ENCODE measurements around the gene MAEA. TPM values are rescaled to one million over a fixed set of nuclear protein-coding genes. Genes with fewer than 3 reads are reported as not detected.

The MAEA gene
- total RNA-seq, 1 experiment from 2014 or later: 81.1 TPM

DNA sequence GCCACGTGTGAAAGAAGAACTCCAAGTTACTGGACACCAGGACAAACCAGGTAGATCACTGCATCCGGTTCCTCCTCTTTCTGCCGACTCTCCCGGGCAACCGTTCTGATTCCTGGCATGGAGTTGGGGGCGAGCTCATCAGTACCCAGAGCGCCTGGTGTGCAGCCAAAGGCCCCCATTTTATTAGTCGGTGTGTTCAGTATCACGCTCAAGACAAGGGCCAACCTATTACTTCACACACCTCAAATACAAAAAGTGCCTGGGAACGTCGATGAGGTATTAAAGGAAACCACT lies 38.0 kb upstream of the MAEA start:
- H3K4me3 Mint-ChIP-seq (ENCODE audit: unreplicated experiment): no peak overlapping the region
- BruUV-seq (replicated peaks): no TSS peak
- peaks cover 11% of the 10 kb centered on the region for H3K4me1 ChIP-seq
- H3K9me3 Mint-ChIP-seq (ENCODE audit: unreplicated experiment): peaks cover 36% of the 10 kb centered on the region
- no peak overlapping the region for H3K27ac Mint-ChIP-seq (ENCODE audit: unreplicated experiment)
- CTCF ChIA-PET: no interaction called here
- no peak for DNase-seq
- no peaks in the 10 kb centered on the region for H3K27me3 ChIP-seq (replicated peaks; ENCODE audit: control insufficient read depth, insufficient read depth, low read length)
- POLR2A ChIA-PET: no interaction called here
- peaks cover 14% of the 10 kb centered on the region; the same call in 1 of the 2 replicates for H3K9me3 ChIP-seq
- no peak for TF ChIP-seq CTCF (IDR thresholded peaks at IDR 0.05; ENCODE audit: insufficient read depth in 1 of 2, low read depth in 1 of 2, low read length in 1 of 2, severe bottlenecking in 1 of 2, unreplicated experiment in 1 of 2)
- H3K4me3 ChIP-seq (ENCODE audit: low read depth, low read length): no peak overlapping the region
- intact Hi-C loops (cut with micrococcal nuclease; ENCODE audit: unreplicated experiment): no loop called here
- no peaks in the 10 kb centered on the region for H3K27me3 Mint-ChIP-seq (ENCODE audit: insufficient read depth, unreplicated experiment)
- peaks cover 4% of the 10 kb centered on the region; the same call in 1 of the 2 replicates for H3K36me3 ChIP-seq (ENCODE audit: control insufficient read depth, insufficient read depth, low read length)
- peaks cover 7% of the 10 kb centered on the region for H3K4me1 Mint-ChIP-seq (ENCODE audit: low read depth, unreplicated experiment)
- H3K36me3 Mint-ChIP-seq (ENCODE audit: insufficient read depth, unreplicated experiment): peaks cover 20% of the 10 kb centered on the region

- peaks cover 20% of the 10 kb centered on the region for H3K36me3 Mint-ChIP-seq (ENCODE audit: insufficient read depth, unreplicated experiment)
- H3K4me3 Mint-ChIP-seq (ENCODE audit: unreplicated experiment): no peak overlapping the region
- no peak overlapping the region for H3K4me3 ChIP-seq (ENCODE audit: low read depth, low read length)
- peaks cover 7% of the 10 kb centered on the region for H3K4me1 Mint-ChIP-seq (ENCODE audit: low read depth, unreplicated experiment)
- ChIA-PET CTCF (no interaction called here), POLR2A (no interaction called here)
- peaks cover 5% of the 10 kb centered on the region; the same call in 1 of the 2 replicates for H3K4me1 ChIP-seq
- peaks cover 17% of the 10 kb centered on the region for H3K9me3 ChIP-seq
- H3K27ac Mint-ChIP-seq (ENCODE audit: unreplicated experiment): no peak overlapping the region
- intact Hi-C loops (cut with micrococcal nuclease; ENCODE audit: unreplicated experiment): no loop called here
- peaks cover 4% of the 10 kb centered on the region; the same call in 1 of the 2 replicates for H3K36me3 ChIP-seq (ENCODE audit: control insufficient read depth, insufficient read depth, low read length)
- TF ChIP-seq CTCF (IDR thresholded peaks at IDR 0.05; ENCODE audit: insufficient read depth in 1 of 2, low read depth in 1 of 2, low read length in 1 of 2, severe bottlenecking in 1 of 2, unreplicated experiment in 1 of 2): no peak
- DNase-seq: no peak
- H3K27me3 ChIP-seq (replicated peaks; ENCODE audit: control insufficient read depth, insufficient read depth, low read length): no peaks in the 10 kb centered on the region
- H3K27me3 Mint-ChIP-seq (ENCODE audit: insufficient read depth, unreplicated experiment): no peaks in the 10 kb centered on the region
- peaks cover 36% of the 10 kb centered on the region for H3K9me3 Mint-ChIP-seq (ENCODE audit: unreplicated experiment)
- BruUV-seq (replicated peaks): no TSS peak
Measured at GRCh38 chr4:1252928-1253492, 36.7 kb upstream of the MAEA start.

- TF ChIP-seq CTCF (IDR thresholded peaks at IDR 0.05; ENCODE audit: insufficient read depth in 1 of 2, low read depth in 1 of 2, low read length in 1 of 2, severe bottlenecking in 1 of 2, unreplicated experiment in 1 of 2): no peak
- H3K4me1 Mint-ChIP-seq (ENCODE audit: low read depth, unreplicated experiment): peaks cover 7% of the 10 kb centered on the region
- no peak for DNase-seq
Measured at GRCh38 chr4:1253831-1254230, 35.9 kb upstream of the MAEA start.

More at GRCh38 chr4:1253831-1254230, 35.9 kb upstream of the MAEA start:
- H3K9me3 Mint-ChIP-seq (ENCODE audit: unreplicated experiment): peaks cover 36% of the 10 kb centered on the region
- ChIA-PET CTCF (no interaction called here), POLR2A (no interaction called here)
- no peak overlapping the region for H3K4me3 ChIP-seq (ENCODE audit: low read depth, low read length)
- BruUV-seq (replicated peaks): no TSS peak
- H3K27me3 Mint-ChIP-seq (ENCODE audit: insufficient read depth, unreplicated experiment): no peaks in the 10 kb centered on the region
- H3K9me3 ChIP-seq: peaks cover 19% of the 10 kb centered on the region
- H3K27ac Mint-ChIP-seq (ENCODE audit: unreplicated experiment): no peak overlapping the region
- H3K36me3 ChIP-seq (ENCODE audit: control insufficient read depth, insufficient read depth, low read length): peaks cover 4% of the 10 kb centered on the region; the same call in 1 of the 2 replicates
- peaks cover 20% of the 10 kb centered on the region for H3K36me3 Mint-ChIP-seq (ENCODE audit: insufficient read depth, unreplicated experiment)
- H3K27me3 ChIP-seq (replicated peaks; ENCODE audit: control insufficient read depth, insufficient read depth, low read length): no peaks in the 10 kb centered on the region
- H3K4me3 Mint-ChIP-seq (ENCODE audit: unreplicated experiment): no peak overlapping the region
- intact Hi-C loops (cut with micrococcal nuclease; ENCODE audit: unreplicated experiment): no loop called here
- H3K4me1 ChIP-seq: peaks cover 5% of the 10 kb centered on the region; the same call in 1 of the 2 replicates
